AG04449 (cell line): ENCODE measurements around the gene METTL13.

Source experiments
- CTCF ChIA-PET: fragments of 350-600 bp; formaldehyde crosslinking; extraction: SDS; loops from one replicate; lab custom pipeline; 2021; ENCODE audit warnings: antibody characterized with exemption; lab: Yijun Ruan, JAX
- POLR2A ChIA-PET: fragments of 400-600, 350-600 bp; formaldehyde crosslinking; extraction: SDS; loops from one replicate; lab custom pipeline; 2020; ENCODE audit warnings: antibody characterized with exemption, inconsistent platforms; lab: Yijun Ruan, JAX
- DNase-seq: peaks from one replicate; pipeline ENCODE4 v3.0.0-alpha.2; 2010; ENCODE audit warnings: low read depth, low spot score
- H3K4me3 ChIP-seq: 2 replicates; pipeline ENCODE4 v1.5.1; 2011; ENCODE audit warnings: low read depth, mild to moderate bottlenecking, control low read depth, low read length
- TF ChIP-seq, protein P1 (sequence below): IDR thresholded peaks from one replicate; pipeline ENCODE4 v1.5.1; 2011; ENCODE audit warnings: mild to moderate bottlenecking, moderate library complexity, low read length, control low read depth, inconsistent platforms; ENCODE audit not compliant: insufficient read depth; ENCODE audit errors: missing control alignments

The METTL13 gene

GRCh38 chr1:171756856-171757255 lies 24.6 kb upstream of the METTL13 start:
- TF ChIP-seq, protein P1, sequence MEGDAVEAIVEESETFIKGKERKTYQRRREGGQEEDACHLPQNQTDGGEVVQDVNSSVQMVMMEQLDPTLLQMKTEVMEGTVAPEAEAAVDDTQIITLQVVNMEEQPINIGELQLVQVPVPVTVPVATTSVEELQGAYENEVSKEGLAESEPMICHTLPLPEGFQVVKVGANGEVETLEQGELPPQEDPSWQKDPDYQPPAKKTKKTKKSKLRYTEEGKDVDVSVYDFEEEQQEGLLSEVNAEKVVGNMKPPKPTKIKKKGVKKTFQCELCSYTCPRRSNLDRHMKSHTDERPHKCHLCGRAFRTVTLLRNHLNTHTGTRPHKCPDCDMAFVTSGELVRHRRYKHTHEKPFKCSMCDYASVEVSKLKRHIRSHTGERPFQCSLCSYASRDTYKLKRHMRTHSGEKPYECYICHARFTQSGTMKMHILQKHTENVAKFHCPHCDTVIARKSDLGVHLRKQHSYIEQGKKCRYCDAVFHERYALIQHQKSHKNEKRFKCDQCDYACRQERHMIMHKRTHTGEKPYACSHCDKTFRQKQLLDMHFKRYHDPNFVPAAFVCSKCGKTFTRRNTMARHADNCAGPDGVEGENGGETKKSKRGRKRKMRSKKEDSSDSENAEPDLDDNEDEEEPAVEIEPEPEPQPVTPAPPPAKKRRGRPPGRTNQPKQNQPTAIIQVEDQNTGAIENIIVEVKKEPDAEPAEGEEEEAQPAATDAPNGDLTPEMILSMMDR = no peak
- no peak for DNase-seq
- H3K4me3 ChIP-seq = no peak overlapping the region
- POLR2A ChIA-PET = no interaction called here
- CTCF ChIA-PET = no interaction called here

DNA sequence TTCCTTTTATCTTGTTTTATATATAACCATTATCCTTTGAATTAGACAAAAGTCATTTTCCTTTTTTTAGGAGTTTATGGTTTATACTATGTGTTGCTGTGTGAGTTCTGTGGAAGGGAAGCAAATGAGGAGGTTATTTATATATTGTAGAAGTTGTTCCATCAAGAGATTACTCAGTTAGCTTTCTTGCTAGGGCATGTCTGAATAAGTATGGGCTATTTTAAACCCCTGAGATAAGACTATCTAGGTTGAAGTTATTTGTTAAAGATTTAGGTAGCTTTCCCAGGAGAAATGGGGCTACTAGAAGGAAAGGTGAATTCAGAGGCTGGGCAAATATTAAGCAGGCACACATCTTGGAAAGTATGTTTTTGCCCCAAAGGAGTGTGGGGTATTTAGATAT lies 23.4 kb upstream of the METTL13 start:
- DNase-seq = no peak
- ChIA-PET POLR2A (interaction anchor here (0.8 kb wide), 1 partner anchor 221 kb away, joined by 4 read pairs; no protein-coding TSS in a partner anchor), CTCF (no interaction called here)
- TF ChIP-seq, protein P1 = no peak
- no peak overlapping the region for H3K4me3 ChIP-seq

- POLR2A ChIA-PET = no interaction called here
- CTCF ChIA-PET = no interaction called here
- no peak overlapping the region for H3K4me3 ChIP-seq
- DNase-seq = no peak
- TF ChIP-seq, protein P1 = no peak
Measured at GRCh38 chr1:171762143-171762563, 19.3 kb upstream of the METTL13 start.

GRCh38 chr1:171763764-171764163 lies 17.7 kb upstream of the METTL13 start:
- TF ChIP-seq, protein P1 = no peak
- no peak overlapping the region for H3K4me3 ChIP-seq
- ChIA-PET CTCF (no interaction called here), POLR2A (no interaction called here)
- DNase-seq = no peak

GRCh38 chr1:171769171-171769570 lies 12.3 kb upstream of the METTL13 start:
- CTCF ChIA-PET = interaction anchor here (0.5 kb wide), 1 partner anchor 241 kb away, joined by 3 read pairs; no protein-coding TSS in a partner anchor
- DNase-seq = no peak
- TF ChIP-seq, protein P1 = no peak
- POLR2A ChIA-PET = no interaction called here
- H3K4me3 ChIP-seq = no peak overlapping the region

DNA sequence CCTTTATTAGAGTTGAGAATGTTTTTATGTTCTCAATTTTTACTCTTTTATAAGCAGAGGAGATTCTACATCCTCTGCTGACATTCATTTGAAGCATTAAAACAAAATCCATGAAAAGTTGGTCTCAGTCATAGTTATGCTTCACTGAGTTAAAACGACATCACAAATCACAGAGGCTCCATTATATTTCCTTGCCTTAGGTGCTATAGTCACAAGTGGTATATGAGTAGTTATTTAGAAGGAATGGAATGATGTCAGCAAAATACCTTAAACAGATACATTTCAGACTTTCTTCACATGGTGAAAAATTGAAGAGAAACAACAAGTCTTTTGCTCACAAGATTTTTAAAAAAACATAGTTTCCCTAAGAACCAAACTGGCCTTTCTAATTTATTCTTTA lies 11.7 kb upstream of the METTL13 start:
- CTCF ChIA-PET = no interaction called here
- TF ChIP-seq, protein P1 = no peak
- H3K4me3 ChIP-seq = no peak overlapping the region
- DNase-seq = no peak
- POLR2A ChIA-PET = no interaction called here
